Measurements from ENCODE around the gene CRACDL. TPM values are rescaled to one million over a fixed set of nuclear protein-coding genes. Genes with fewer than 3 reads are reported as not detected.
A peak's percentile ranks its signal among the peaks of the same experiment; 100 is the strongest.

The CRACDL gene
- total RNA-seq, result not detected in 2 replicates

GRCh38 chr2:98935777-98936352 is at the start of gene CRACDL:
Gene CRACDL, minus strand, starts transcription at chr2:98936225. Its CDS starts 89,425 bp downstream, at chr2:98846800.
- Histone ChIP-seq H3K4me3 (ENCODE audit: insufficient read depth, low read length) (peak within 1 kb of the TSS; percentile 46), H3K4me1 (ENCODE audit: insufficient read depth, low read length) (no peaks in the 10 kb centered on the region), H3K27ac (ENCODE audit: low read depth, low read length) (no peak within 1 kb of the TSS), H3K9me3 (ENCODE audit: low read depth, low read length) (no peaks in the 10 kb centered on the region), H4K20me1 (ENCODE audit: insufficient read depth, low read length) (no peaks in the 10 kb centered on the region), H3K27me3 (ENCODE audit: insufficient read depth, low read length) (peaks cover 55% of the 10 kb centered on the region), H2AFZ (ENCODE audit: low read length) (no peak within 1 kb of the TSS), H3K79me2 (ENCODE audit: insufficient read depth, low read length) (no peaks in the 10 kb centered on the region), H3K4me2 (ENCODE audit: insufficient read depth, low read length) (peak within 1 kb of the TSS; percentile 66), H3K36me3 (ENCODE audit: insufficient read depth, low read length) (no peaks in the 10 kb centered on the region)
- no peak for TF ChIP-seq CTCF (IDR thresholded peaks at IDR 0.05; ENCODE audit: extremely low read depth, low read depth, low read length)
- peak; percentile 89 for DNase-seq (ENCODE audit: insufficient read length, low spot score, missing footprints)

- DNase-seq (ENCODE audit: insufficient read length, low spot score, missing footprints), result no peak
- Histone ChIP-seq H3K4me2 (ENCODE audit: insufficient read depth, low read length) (no peak overlapping the region), H2AFZ (ENCODE audit: low read length) (no peak overlapping the region), H3K4me3 (ENCODE audit: insufficient read depth, low read length) (no peak overlapping the region), H3K27ac (ENCODE audit: low read depth, low read length) (no peak overlapping the region), H3K9me3 (ENCODE audit: low read depth, low read length) (no peaks in the 10 kb centered on the region), H3K27me3 (ENCODE audit: insufficient read depth, low read length) (no peaks in the 10 kb centered on the region), H3K36me3 (ENCODE audit: insufficient read depth, low read length) (no peaks in the 10 kb centered on the region), H3K79me2 (ENCODE audit: insufficient read depth, low read length) (no peaks in the 10 kb centered on the region), H4K20me1 (ENCODE audit: insufficient read depth, low read length) (no peaks in the 10 kb centered on the region), H3K4me1 (ENCODE audit: insufficient read depth, low read length) (no peaks in the 10 kb centered on the region)
- no peak for TF ChIP-seq CTCF (IDR thresholded peaks at IDR 0.05; ENCODE audit: extremely low read depth, low read depth, low read length)
Observed at GRCh38 chr2:98975611-98976010, 39.6 kb upstream of the CRACDL start.

GRCh38 chr2:98972582-98973167 is 36.6 kb upstream of the CRACDL start:
- H3K4me3 ChIP-seq (ENCODE audit: insufficient read depth, low read length), result no peak overlapping the region
- no peaks in the 10 kb centered on the region for H3K36me3 ChIP-seq (ENCODE audit: insufficient read depth, low read length)
- no peaks in the 10 kb centered on the region for H3K9me3 ChIP-seq (ENCODE audit: low read depth, low read length)
- H3K79me2 ChIP-seq (ENCODE audit: insufficient read depth, low read length), result no peaks in the 10 kb centered on the region
- H3K27me3 ChIP-seq (ENCODE audit: insufficient read depth, low read length), result no peaks in the 10 kb centered on the region
- DNase-seq (ENCODE audit: insufficient read length, low spot score, missing footprints), result no peak
- H3K4me1 ChIP-seq (ENCODE audit: insufficient read depth, low read length), result no peaks in the 10 kb centered on the region
- TF ChIP-seq CTCF (IDR thresholded peaks at IDR 0.05; ENCODE audit: extremely low read depth, low read depth, low read length), result no peak
- H3K27ac ChIP-seq (ENCODE audit: low read depth, low read length), result no peak overlapping the region
- H3K4me2 ChIP-seq (ENCODE audit: insufficient read depth, low read length), result no peak overlapping the region
- H4K20me1 ChIP-seq (ENCODE audit: insufficient read depth, low read length), result no peaks in the 10 kb centered on the region
- no peak overlapping the region for H2AFZ ChIP-seq (ENCODE audit: low read length)

GRCh38 chr2:98959810-98960507 is 23.9 kb upstream of the CRACDL start:
- no peaks in the 10 kb centered on the region for H3K79me2 ChIP-seq (ENCODE audit: insufficient read depth, low read length)
- no peaks in the 10 kb centered on the region for H3K27me3 ChIP-seq (ENCODE audit: insufficient read depth, low read length)
- H3K4me3 ChIP-seq (ENCODE audit: insufficient read depth, low read length), result no peak overlapping the region
- no peak for DNase-seq (ENCODE audit: insufficient read length, low spot score, missing footprints)
- H3K4me1 ChIP-seq (ENCODE audit: insufficient read depth, low read length), result no peaks in the 10 kb centered on the region
- no peak overlapping the region for H3K27ac ChIP-seq (ENCODE audit: low read depth, low read length)
- H3K4me2 ChIP-seq (ENCODE audit: insufficient read depth, low read length), result no peak overlapping the region
- H2AFZ ChIP-seq (ENCODE audit: low read length), result no peak overlapping the region
- H3K9me3 ChIP-seq (ENCODE audit: low read depth, low read length), result no peaks in the 10 kb centered on the region
- H4K20me1 ChIP-seq (ENCODE audit: insufficient read depth, low read length), result no peaks in the 10 kb centered on the region
- H3K36me3 ChIP-seq (ENCODE audit: insufficient read depth, low read length), result no peaks in the 10 kb centered on the region
- no peak for TF ChIP-seq CTCF (IDR thresholded peaks at IDR 0.05; ENCODE audit: extremely low read depth, low read depth, low read length)

Data from osteoblast (primary cell).